Suprapubic skin (tissue), 4 donors: Measurements from ENCODE around the gene DPEP1. TPM values are rescaled to one million over a fixed set of nuclear protein-coding genes. Genes with fewer than 3 reads are reported as not detected.

Experiments used
- DNase-seq, 2 donors: peaks; one replicate each; pipeline ENCODE4 v3.0.0-alpha.2; 2019; ENCODE audit warnings: low spot score in 2 of 2
- H3K27ac ChIP-seq: fragments of 200-600 bp; sonication (generic); one replicate; pipeline ENCODE4 v1.5.1; 2019
- H3K27me3 ChIP-seq: fragments of 200-600 bp; sonication (generic); one replicate; pipeline ENCODE4 v1.5.1; 2019
- H3K36me3 ChIP-seq: fragments of 200-600 bp; sonication (generic); one replicate; pipeline ENCODE4 v1.5.1; 2019
- H3K4me1 ChIP-seq: fragments of 200-600 bp; sonication (generic); one replicate; pipeline ENCODE4 v1.5.1; 2019
- H3K4me3 ChIP-seq: fragments of 200-600 bp; sonication (generic); one replicate; pipeline ENCODE4 v1.5.1; 2019; ENCODE audit warnings: mild to moderate bottlenecking
- H3K9me3 ChIP-seq: fragments of 200-600 bp; sonication (generic); one replicate; pipeline ENCODE4 v1.5.1; 2019
- EP300 ChIP-seq: sonication (generic); formaldehyde crosslinking; IDR thresholded peaks from one replicate; pipeline ENCODE4 v1.6.1; 2017; ENCODE audit warnings: antibody characterized with exemption
- POLR2A ChIP-seq, 2 donors: fragments of 450-650 bp; IDR thresholded peaks; one replicate each; pipeline ENCODE4 v1.6.1; 2017; ENCODE audit warnings: antibody characterized with exemption in 2 of 2, mild to moderate bottlenecking in 2 of 2, moderate library complexity in 2 of 2
- POLR2AphosphoS5 ChIP-seq, 3 donors: sonication (generic); formaldehyde crosslinking; IDR thresholded peaks; one replicate each; pipeline ENCODE4 v1.6.1; 2017; ENCODE audit warnings: antibody characterized with exemption in 3 of 3
- WGBS: methylation state at CpG from one replicate; pipeline ENCODE4 v1.1.5; 2018; 5-methylcytosine and 5-hydroxymethylcytosine counted together
- total RNA-seq, 4 donors: library from RNA; depleted of rRNA; stranded (reverse); fragments of >200 nt; gene quantifications; one replicate each; pipeline ENCODE4 v1.1.0, GENCODE V29; 2016
- TF ChIP-seq, protein P1 (sequence below), 2 donors: fragments of 200-600 bp in 1 of 2; fragments of 450-650 bp in 1 of 2; sonication (generic) in 1 of 2; IDR thresholded peaks; one replicate each; pipeline ENCODE4 v1.5.1; 2016 to 2019; ENCODE audit warnings: antibody characterized with exemption in 2 of 2, mild to moderate bottlenecking in 1 of 2, moderate library complexity in 1 of 2

DPEP1 gene
- total RNA-seq, 4 donors from 2014 or later = 1.3 to 2.3 (median 2.2) TPM; not detected in 1

DNA sequence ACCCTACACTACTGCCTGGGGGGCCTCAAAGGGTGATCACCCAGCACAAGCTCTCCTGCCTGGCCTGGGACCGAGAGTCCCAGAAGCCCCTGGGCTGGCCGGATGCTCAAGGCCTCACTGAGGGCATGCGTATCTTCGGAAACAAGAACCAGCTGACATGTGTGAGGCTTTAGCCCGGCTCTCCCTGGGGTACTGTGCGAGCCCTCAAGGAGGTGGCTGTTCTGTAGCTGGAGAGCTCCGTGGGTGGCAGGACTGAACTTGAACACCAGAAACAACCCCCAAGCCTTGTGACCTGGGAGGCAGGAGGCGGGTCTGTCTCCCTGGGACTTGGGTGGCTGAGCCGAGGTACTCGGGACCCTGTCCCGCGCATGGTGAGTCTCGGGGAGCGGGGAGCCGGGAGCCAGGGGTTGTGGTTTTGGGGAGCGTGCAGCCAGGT is 7.0 kb downstream of the DPEP1 start:
- Histone ChIP-seq H3K4me3 (no peak overlapping the region), H3K36me3 (no peaks in the 10 kb centered on the region), H3K9me3 (no peaks in the 10 kb centered on the region), H3K27ac (no peak overlapping the region), H3K4me1 (peaks cover 18% of the 10 kb centered on the region), H3K27me3 (peaks cover 25% of the 10 kb centered on the region)
- TF ChIP-seq, protein P1, sequence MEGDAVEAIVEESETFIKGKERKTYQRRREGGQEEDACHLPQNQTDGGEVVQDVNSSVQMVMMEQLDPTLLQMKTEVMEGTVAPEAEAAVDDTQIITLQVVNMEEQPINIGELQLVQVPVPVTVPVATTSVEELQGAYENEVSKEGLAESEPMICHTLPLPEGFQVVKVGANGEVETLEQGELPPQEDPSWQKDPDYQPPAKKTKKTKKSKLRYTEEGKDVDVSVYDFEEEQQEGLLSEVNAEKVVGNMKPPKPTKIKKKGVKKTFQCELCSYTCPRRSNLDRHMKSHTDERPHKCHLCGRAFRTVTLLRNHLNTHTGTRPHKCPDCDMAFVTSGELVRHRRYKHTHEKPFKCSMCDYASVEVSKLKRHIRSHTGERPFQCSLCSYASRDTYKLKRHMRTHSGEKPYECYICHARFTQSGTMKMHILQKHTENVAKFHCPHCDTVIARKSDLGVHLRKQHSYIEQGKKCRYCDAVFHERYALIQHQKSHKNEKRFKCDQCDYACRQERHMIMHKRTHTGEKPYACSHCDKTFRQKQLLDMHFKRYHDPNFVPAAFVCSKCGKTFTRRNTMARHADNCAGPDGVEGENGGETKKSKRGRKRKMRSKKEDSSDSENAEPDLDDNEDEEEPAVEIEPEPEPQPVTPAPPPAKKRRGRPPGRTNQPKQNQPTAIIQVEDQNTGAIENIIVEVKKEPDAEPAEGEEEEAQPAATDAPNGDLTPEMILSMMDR (IDR thresholded peaks at IDR 0.05) = no peak
- TF ChIP-seq POLR2AphosphoS5 (IDR thresholded peaks at IDR 0.05) (no peak), POLR2A (IDR thresholded peaks at IDR 0.05) (no peak), EP300 (no peak)
- WGBS = 74% methylated on average over 8 of the region's 16 CpGs
- DNase-seq = no peak

DNA sequence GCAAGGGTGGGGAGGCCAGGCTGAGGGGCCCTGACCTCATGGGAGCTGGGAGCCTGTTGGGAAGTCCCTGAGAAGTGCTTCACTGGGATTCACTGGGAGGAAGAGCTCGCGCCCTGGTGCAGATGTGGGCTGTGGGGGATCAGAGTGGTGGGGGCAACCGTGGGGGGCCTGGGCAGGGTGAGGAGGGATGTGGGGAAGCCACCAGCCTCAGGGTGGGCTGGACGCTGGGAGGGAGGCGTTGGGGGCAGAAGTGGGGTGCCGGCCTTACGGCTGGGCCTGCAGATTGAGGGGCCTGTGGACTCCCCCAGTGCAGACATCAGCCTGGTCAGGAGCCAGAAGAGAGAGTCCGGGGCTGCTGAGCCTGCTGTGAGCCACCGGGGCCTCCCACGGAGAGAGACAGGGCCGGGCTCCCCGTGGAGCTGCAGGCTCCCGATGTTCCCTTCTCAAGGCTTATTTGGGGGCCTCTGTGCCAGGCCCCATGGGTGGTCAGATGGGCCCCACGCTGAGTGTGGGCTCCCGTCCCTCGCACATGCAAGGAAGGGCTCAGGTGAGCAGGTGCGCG is 7.8 kb downstream of the DPEP1 start:
- TF ChIP-seq POLR2AphosphoS5 (IDR thresholded peaks at IDR 0.05) (no peak), EP300 (no peak), POLR2A (IDR thresholded peaks at IDR 0.05) (no peak)
- TF ChIP-seq, protein P1 (IDR thresholded peaks at IDR 0.05) = no peak
- no peaks in the 10 kb centered on the region for H3K36me3 ChIP-seq
- no peak overlapping the region for H3K27ac ChIP-seq
- no peak overlapping the region for H3K4me3 ChIP-seq
- peaks cover 28% of the 10 kb centered on the region for H3K27me3 ChIP-seq
- no peak for DNase-seq
- peaks cover 18% of the 10 kb centered on the region for H3K4me1 ChIP-seq
- WGBS = 73% methylated on average over 17 of the region's 18 CpGs
- no peaks in the 10 kb centered on the region for H3K9me3 ChIP-seq

DNA sequence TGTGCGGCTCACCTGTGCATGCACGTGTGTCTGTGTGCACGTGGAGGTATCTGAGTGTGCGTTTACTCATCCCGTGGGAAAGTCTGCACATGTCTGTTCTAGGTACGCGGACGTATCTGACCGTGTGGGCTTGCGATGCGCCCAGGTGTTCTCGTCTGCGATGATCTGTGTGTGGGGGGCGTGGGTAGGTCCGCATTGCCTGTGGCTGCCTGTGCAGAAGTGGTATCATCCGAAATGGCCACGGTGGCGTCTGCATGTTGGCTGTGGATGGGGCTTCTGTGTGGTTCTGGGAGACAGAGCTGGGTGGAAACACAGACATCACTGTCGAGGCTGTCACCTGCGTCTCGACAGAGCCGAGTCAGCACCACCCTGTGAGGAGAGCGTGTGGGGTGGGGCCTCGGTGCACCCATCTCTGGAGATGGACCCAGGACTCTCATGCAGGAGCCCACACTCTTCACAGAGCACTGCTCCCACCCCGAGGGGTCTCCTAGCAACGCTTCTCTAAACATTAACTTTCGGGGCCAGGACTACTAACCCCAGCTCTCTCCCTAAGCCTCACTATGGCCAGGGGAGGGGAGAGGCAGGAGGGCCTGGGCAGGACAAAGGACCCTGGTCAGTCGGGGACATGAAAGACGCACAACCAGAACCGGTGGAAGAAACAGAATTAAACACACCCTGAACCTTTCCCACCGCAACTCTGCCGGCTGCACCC is 8.4 kb downstream of the DPEP1 start:
- Histone ChIP-seq H3K27me3 (peaks cover 32% of the 10 kb centered on the region), H3K36me3 (no peaks in the 10 kb centered on the region), H3K4me3 (no peak overlapping the region), H3K9me3 (no peaks in the 10 kb centered on the region), H3K27ac (no peak overlapping the region), H3K4me1 (peaks cover 15% of the 10 kb centered on the region)
- TF ChIP-seq POLR2A (IDR thresholded peaks at IDR 0.05) (no peak), EP300 (no peak), POLR2AphosphoS5 (IDR thresholded peaks at IDR 0.05) (no peak)
- TF ChIP-seq, protein P1 (IDR thresholded peaks at IDR 0.05) = no peak
- DNase-seq = no peak
- WGBS = 68% methylated on average over 23 of the region's 32 CpGs

DNA sequence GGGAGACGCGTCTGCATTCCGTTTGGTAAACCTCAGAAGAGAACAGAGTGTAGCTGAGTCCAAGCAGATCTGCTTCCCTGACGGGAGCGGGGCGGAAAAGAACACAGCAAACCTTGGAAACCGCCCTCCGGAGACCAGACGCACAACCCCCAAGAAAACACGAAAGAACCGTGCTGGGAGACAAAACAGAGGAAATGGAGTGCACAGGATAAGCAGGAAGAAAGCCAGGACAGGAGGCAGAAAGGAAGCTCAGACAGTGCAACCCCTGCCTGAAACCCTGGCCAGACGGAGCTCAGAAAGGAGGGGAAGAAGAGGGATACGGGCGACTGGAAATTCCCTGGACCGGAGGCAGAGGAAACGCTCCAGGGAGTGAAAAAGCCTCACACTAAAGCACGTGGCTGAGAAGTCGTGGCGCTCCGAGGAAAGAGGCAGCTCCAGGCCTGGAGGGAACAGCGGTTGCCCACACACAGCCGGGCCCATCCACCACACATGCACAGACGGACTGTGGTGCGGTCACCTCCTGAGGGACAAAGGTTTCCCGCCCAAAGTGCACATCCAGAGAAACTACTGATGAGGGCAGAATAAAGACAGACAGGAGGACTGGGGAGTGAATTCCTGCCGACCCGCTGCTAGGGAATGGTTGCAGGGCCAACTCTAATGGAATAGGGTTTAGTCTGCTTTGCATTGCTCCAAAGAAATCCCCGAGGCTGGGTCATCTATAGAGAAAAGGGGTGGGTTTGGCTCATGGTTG is 10.2 kb downstream of the DPEP1 start:
- DNase-seq = no peak
- no peak overlapping the region for H3K4me3 ChIP-seq
- no peaks in the 10 kb centered on the region for H3K9me3 ChIP-seq
- no peaks in the 10 kb centered on the region for H3K36me3 ChIP-seq
- peaks cover 11% of the 10 kb centered on the region for H3K4me1 ChIP-seq
- TF ChIP-seq, protein P1 (IDR thresholded peaks at IDR 0.05) = no peak
- TF ChIP-seq EP300 (no peak), POLR2AphosphoS5 (IDR thresholded peaks at IDR 0.05) (no peak), POLR2A (IDR thresholded peaks at IDR 0.05) (no peak)
- H3K27ac ChIP-seq = no peak overlapping the region
- peaks cover 32% of the 10 kb centered on the region for H3K27me3 ChIP-seq
- whole genome bisulfite sequencing = 20% methylated on average over 27 of the region's 28 CpGs
